GM12892 (cell line): ENCODE measurements around the gene OR6V1.

Experiments
- POLR2A ChIP-seq: IDR thresholded peaks from 2 replicates; pipeline ENCODE4 v1.6.1; 2011; ENCODE audit warnings: low read depth, low read length, control low read depth
- POLR2AphosphoS5 ChIP-seq: IDR thresholded peaks from 2 replicates; pipeline ENCODE4 v1.6.1; 2011; ENCODE audit warnings: low read depth, low read length, control low read depth

- TF ChIP-seq POLR2AphosphoS5 = no peak
- TF ChIP-seq POLR2A = no peak
These were observed 38.2 kb upstream of the OR6V1 start for GRCh38 chr7:143013893-143014292.
